Endometrial microvascular endothelial cells (primary cell): ENCODE measurements around the gene ZEB2. TPM values are rescaled to one million over a fixed set of nuclear protein-coding genes. Genes with fewer than 3 reads are reported as not detected.

Source experiments
- in situ Hi-C: cut with HindIII; loops from 2 replicates; pipeline ENCODE4 v1.10.0; 2017; ENCODE audit warnings: low sequenced_read_pairs, low pct_unique_long_range_greater_than_20kb; ENCODE audit errors: inconsistent ontology term
- total RNA-seq: library from RNA; depleted of rRNA; stranded (reverse); fragments of >200 nt; gene quantifications from one replicate; pipeline ENCODE4 v1.2.3, GENCODE V29; 2015; ENCODE audit errors: inconsistent ontology term

The ZEB2 gene
- total RNA-seq, 1 donor from 2014 or later = 9.7 TPM

DNA sequence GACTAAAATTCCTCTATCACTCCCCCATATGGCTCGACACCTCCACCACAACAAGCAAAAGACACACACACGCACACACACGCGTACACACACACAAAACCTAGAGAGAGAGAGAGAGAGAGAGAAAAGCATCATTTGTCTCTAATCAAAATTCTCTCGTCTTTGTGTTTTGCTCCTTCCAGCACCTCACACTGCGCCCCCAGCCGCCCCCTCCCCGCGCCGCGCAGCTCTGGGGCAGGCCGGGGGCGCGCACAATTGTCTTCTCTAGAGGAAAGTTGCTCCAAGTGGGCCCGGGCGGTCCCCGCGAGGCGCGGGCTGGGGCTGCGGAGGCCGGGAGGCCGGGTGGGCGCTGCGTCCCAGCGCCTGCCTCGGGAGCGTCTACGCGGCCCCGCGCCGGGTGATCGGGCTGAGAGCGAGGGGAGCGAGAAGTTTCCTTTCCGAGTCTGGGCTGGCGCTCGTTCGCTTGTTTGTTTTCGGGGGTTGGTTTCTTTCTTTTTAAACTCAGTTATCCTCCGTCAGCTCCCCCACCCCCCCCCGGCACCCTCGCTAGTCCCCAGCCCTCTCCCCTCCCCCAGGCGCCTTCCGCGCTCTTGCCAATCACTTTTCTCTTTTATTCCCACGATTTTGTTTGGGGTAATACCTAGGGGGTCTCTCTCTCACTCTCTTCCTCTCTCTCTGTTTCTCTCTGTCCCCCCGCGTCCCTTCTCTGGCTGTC lies 4.1 kb downstream of the ZEB2 start:
- in situ Hi-C loops = loop anchor here (10.0 kb wide), 1 partner anchor 61 kb away; no protein-coding TSS in a partner anchor

DNA sequence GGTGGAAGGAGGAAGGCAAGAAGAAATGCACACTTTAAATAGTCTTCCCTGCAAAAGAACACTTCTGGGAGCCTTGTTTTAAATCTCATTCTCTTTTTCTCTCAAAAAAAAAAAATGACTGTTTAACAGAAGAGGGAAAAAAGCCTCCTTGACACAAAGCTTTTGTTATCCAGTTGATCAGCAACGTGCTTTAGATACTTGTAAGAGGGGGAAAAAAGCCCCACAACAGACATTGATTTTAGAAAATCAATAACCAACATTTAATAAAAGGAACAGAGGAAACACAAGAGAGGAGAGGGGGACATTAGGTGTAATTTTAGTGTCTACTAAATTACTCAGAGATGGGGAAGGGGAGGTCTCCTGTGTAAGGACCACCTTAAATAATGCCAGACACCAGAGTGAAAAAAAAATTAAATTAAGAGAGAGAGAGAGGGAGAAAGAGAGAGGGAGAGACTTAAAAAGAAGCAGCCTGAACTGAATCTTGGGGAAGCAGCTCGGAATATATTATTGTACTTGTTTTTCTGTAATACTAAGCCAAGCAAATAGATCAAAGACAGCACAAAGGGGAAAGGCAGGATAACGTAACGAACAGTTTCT lies 4.7 kb downstream of the ZEB2 start:
- in situ Hi-C loops = loop anchor here (10.0 kb wide), 1 partner anchor 60 kb away; no protein-coding TSS in a partner anchor

DNA sequence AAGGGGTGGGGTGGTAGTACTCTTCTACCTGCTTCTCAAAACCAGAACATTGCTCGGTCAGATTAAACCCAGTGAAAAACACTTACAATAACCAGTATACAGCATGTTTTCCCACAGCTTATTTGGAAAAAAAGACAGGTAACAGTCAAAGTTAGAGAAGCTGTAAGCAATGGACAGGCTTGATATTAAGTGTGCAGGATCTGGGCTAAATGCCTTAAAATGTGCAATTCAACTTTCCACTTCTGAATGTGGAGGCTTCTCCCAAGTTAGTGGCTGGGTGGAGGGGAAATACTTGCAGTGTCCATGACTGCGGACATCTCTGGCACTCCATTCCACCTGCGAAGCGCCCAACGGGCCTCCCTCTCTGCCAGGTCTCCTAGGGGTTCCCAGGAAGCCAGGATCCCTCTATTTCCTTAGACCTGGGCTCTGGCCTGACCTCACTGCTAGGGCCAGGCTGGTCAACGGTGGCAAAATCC lies 5.3 kb downstream of the ZEB2 start:
- in situ Hi-C loops = loop anchor here (10.0 kb wide), 1 partner anchor 60 kb away; no protein-coding TSS in a partner anchor

DNA sequence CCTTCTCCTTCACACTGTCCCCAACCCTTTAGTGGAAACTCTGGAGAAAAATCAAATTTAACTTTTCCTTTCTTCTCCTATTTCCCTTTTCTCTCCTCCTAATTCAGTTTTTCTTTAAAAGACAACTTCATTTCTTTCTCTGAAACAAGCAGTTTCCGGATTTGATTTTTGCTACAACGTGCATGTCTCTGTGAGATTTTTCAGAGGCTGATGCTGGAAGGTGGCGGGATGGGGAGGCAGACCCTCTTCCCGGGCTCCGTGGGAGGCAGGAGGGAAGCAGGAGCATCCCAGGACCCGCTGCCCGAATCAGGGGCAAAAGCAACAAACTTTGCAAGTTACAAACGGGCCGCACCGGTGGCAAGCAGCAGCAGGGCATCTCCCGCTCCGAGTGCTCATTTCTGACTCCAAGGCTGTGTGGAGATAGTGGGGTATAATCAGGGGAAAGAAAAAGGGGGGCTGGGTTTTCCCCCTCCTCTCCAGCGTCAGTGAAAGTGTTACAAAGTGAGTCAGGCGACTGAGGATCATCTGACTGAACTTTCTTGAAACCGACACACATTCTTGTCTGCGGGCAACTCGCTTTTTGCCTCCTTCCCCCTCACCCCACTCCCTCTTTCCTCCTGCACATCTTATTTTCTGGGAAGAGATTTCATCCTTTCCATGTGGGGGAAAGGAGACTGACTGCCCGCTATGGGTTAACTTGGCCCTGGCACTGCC lies 6.4 kb downstream of the ZEB2 start:
- in situ Hi-C loops = loop anchor here (10.0 kb wide), 1 partner anchor 59 kb away; no protein-coding TSS in a partner anchor

- in situ Hi-C loops = loop anchor here (10.0 kb wide), 1 partner anchor 58 kb away; no protein-coding TSS in a partner anchor
Measured at GRCh38 chr2:144512891-144513351, 7.0 kb downstream of the ZEB2 start.

GRCh38 chr2:144512470-144512869 lies 7.4 kb downstream of the ZEB2 start:
- in situ Hi-C loops = loop anchor here (10.0 kb wide), 1 partner anchor 58 kb away; no protein-coding TSS in a partner anchor

DNA sequence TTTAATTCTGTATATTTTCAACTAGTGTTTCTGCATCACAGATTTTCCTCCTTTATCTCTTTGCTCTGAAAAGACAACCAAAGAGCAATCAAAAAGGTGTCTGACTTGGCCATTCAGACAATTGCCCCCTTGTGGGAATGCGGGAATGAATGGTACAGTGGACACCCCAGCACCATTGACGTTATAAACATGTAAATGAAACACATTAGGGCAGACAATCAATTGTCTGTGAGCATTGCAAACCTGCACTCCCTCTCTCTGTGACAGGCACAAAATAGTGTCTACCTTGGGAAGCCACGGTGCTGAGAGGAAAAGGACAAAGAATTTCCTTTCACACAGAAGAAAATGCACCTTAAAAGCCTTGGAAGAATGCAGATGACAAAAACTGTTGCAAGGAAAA lies 8.0 kb downstream of the ZEB2 start:
- in situ Hi-C loops = loop anchor here (10.0 kb wide), 1 partner anchor 57 kb away; no protein-coding TSS in a partner anchor

DNA sequence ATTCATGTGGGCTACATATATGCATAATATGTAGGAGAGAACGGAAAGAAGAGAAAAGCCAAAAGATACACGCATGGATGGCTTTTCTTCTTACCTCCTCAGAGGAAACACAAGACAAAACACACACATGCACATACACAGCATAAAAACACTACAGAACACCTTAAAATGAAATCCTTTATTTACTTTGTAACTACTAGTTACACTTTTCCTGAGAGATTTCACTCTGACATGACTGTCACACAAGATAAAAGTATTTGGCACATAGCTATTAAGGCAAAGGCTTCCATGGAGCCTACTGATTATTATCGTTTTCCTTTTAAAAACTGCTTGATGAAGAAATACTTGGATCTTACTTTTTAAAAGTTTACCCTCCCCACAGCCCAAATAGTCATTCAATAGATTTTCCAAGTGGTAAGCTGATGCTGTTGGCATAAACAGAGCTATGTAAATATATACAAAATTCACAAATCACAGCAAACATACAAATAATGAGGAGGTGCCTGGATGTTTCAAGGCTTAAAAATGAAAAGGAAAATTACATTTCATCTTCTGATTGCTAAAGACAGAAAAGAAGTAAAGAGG lies 8.6 kb downstream of the ZEB2 start:
- in situ Hi-C loops = loop anchor here (10.0 kb wide), 1 partner anchor 57 kb away; no protein-coding TSS in a partner anchor

GRCh38 chr2:144510294-144510991 lies 9.5 kb downstream of the ZEB2 start:
- in situ Hi-C loops = loop anchor here (10.0 kb wide), 1 partner anchor 56 kb away; no protein-coding TSS in a partner anchor

- in situ Hi-C loops = loop anchor here (10.0 kb wide), 1 partner anchor 55 kb away; no protein-coding TSS in a partner anchor
Measured at GRCh38 chr2:144509879-144510221, 10.1 kb downstream of the ZEB2 start.

- in situ Hi-C loops = no loop called here
Measured at GRCh38 chr2:144509001-144509878, 10.7 kb downstream of the ZEB2 start.

- in situ Hi-C loops = no loop called here
Measured at GRCh38 chr2:144508172-144508851, 11.6 kb downstream of the ZEB2 start.

DNA sequence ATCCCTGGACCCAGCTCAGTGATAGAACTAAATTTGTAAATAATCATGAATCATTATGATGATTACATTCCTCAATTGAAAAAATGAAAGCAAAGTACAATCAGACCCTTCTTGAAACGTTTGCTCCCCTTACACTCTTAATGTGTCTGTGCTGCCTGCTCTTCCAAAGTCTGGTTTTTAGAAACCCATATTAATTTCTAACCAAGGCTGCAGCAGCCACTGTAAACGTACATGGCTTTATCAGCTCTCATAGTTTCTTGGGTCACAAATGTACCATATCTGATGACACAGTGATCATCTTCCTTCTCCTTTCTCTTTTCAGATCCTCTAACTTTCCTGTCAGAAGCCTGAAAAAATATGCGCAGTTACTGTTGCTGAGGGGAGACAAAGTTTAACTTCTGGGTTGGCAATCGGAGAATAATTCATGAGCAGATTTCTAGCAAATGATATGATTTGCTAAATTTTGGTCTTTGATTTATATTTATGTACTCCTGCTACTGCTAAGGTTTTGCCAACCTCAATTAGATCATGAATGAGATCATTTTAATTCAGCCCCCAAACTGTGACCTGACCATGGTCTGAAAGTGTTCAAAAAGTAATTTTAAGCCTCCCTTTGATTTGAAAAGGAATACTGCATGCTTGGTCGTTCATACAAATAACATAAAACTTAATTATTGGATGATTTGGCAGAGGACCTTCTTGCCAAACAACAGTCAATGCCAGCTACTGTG lies 12.3 kb downstream of the ZEB2 start:
- in situ Hi-C loops = no loop called here

DNA sequence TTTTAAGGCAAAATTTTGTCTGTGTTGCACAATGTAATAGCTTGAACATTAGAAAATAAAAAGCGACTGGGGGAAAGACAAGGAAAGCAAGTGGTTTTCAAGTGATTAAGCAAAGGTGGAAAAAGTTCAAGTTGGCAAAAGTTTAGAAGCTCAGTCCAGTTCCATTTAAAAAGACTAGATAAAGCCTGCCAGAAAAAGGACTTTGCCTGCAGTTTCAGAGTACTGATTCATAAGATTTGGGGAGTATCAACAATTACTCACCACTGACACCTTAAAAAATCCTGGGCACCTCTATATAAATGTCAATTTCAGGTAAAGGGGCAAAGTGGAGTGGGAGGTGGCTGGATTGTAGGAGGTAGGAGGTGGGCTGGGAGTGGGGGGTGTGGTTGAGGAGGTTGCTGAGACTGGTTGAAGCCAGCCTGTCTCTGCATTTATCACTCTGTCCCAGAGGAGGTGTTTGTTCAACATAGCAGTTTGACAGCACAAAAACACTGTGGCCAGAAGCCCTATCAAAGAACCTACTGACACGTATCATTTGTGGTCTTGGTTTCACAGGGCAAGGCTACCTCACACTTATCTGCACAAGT lies 14.6 kb downstream of the ZEB2 start:
- in situ Hi-C loops = no loop called here

- in situ Hi-C loops = no loop called here
Measured at GRCh38 chr2:144504218-144504641, 15.7 kb downstream of the ZEB2 start.

DNA sequence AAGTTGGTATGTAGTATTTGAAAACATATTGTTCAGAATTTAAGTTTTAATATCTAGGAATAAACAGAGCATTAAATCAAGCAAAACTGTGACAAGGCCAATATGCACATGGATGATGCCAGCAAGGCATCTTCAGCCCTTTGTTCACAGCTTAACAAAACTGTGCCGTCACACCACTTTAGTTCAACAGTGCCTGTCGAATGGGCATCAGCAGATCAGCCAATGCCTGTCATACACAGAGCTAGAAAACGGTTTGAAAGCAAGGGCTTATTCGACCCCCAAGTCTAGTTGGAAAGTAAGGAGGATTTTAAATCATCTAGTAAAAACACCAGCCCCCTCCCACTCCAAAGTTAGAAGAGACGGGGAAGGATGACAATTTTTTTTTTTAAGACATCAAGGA lies 16.7 kb downstream of the ZEB2 start:
- in situ Hi-C loops = no loop called here
